RWPE2 (cell line): ENCODE measurements around the gene CSNK1G1.

Source experiments
- ATAC-seq: fragments of 200-7000 bp; cut with Tn5 transposase; 3 replicates; pipeline ENCODE4 v1.9.1; 2021; ENCODE audit warnings: low read depth
- DNase-seq: peaks from one replicate; pipeline ENCODE4 v3.0.0-alpha.2; 2020; ENCODE audit warnings: low spot score
- H3K27ac ChIP-seq: fragments of 450-650 bp; 2 replicates; pipeline ENCODE4 v1.5.1; 2017; ENCODE audit warnings: mild to moderate bottlenecking; ENCODE audit not compliant: poor library complexity, severe bottlenecking
- H3K27me3 ChIP-seq: fragments of 250-450 bp; sonication (Bioruptor Pico); 2 replicates; pipeline ENCODE4 v1.5.1; 2021; ENCODE audit warnings: mild to moderate bottlenecking, moderate library complexity; ENCODE audit not compliant: insufficient read depth, poor library complexity, severe bottlenecking
- H3K36me3 ChIP-seq: fragments of 250-450 bp; sonication (Bioruptor Pico); 2 replicates; pipeline ENCODE4 v1.5.1; 2020; ENCODE audit warnings: low read depth, mild to moderate bottlenecking, moderate library complexity
- H3K4me1 ChIP-seq: fragments of 250-450 bp; sonication (Bioruptor Pico); 2 replicates; pipeline ENCODE4 v1.5.1; 2021; ENCODE audit warnings: mild to moderate bottlenecking, moderate library complexity; ENCODE audit not compliant: insufficient read depth, poor library complexity, severe bottlenecking
- H3K4me3 ChIP-seq: fragments of 250-450 bp; sonication (Bioruptor Pico); 2 replicates; pipeline ENCODE4 v1.5.1; 2021; ENCODE audit warnings: mild to moderate bottlenecking, moderate library complexity; ENCODE audit not compliant: severe bottlenecking
- H3K9me3 ChIP-seq: fragments of 250-450 bp; sonication (Bioruptor Pico); 2 replicates; pipeline ENCODE4 v1.5.1; 2021; ENCODE audit warnings: mild to moderate bottlenecking, moderate library complexity; ENCODE audit not compliant: severe bottlenecking
- CTCF ChIP-seq: fragments of 450-650 bp; IDR thresholded peaks from one replicate; pipeline ENCODE4 v1.5.1; 2017; ENCODE audit warnings: mild to moderate bottlenecking, moderate library complexity; ENCODE audit not compliant: poor library complexity, severe bottlenecking

Gene CSNK1G1

GRCh38 chr15:64166102-64166890, 189.7 kb downstream of the CSNK1G1 start:
- ATAC-seq (no peak), DNase-seq (no peak)
- Histone ChIP-seq H3K4me3 (no peak overlapping the region), H3K27me3 (no peaks in the 10 kb centered on the region), H3K4me1 (peaks cover 2% of the 10 kb centered on the region), H3K36me3 (peaks cover 18% of the 10 kb centered on the region), H3K9me3 (no peaks in the 10 kb centered on the region), H3K27ac (no peak overlapping the region)
- TF ChIP-seq CTCF, result no peak

GRCh38 chr15:64164436-64164835, 191.5 kb downstream of the CSNK1G1 start:
- no peaks in the 10 kb centered on the region for H3K27me3 ChIP-seq
- peaks cover 29% of the 10 kb centered on the region for H3K36me3 ChIP-seq
- TF ChIP-seq CTCF, result no peak
- H3K27ac ChIP-seq, result no peak overlapping the region
- H3K4me1 ChIP-seq, result peaks cover 14% of the 10 kb centered on the region
- DNase-seq (no peak), ATAC-seq (no peak)
- no peak overlapping the region for H3K4me3 ChIP-seq
- no peaks in the 10 kb centered on the region for H3K9me3 ChIP-seq

- no peaks in the 10 kb centered on the region for H3K9me3 ChIP-seq
- H3K36me3 ChIP-seq, result peaks cover 35% of the 10 kb centered on the region
- peak overlapping the region; percentile 24 for H3K27ac ChIP-seq
- peaks cover 14% of the 10 kb centered on the region for H3K4me1 ChIP-seq
- H3K4me3 ChIP-seq, result peak overlapping the region; percentile 18
- DNase-seq, result no peak
- no peak for TF ChIP-seq CTCF
- no peak for ATAC-seq
- no peaks in the 10 kb centered on the region for H3K27me3 ChIP-seq
Observed at GRCh38 chr15:64163659-64164362, 192.2 kb downstream of the CSNK1G1 start.

GRCh38 chr15:64162869-64163658, 192.9 kb downstream of the CSNK1G1 start, which contains the start of gene PPIB:
Gene PPIB, minus strand, starts transcription at chr15:64163022. Its CDS starts 36 bp downstream, at chr15:64162986.
- H3K4me1 ChIP-seq, result peaks cover 14% of the 10 kb centered on the region
- peak; percentile 95 for ATAC-seq

More at GRCh38 chr15:64162869-64163658, 192.9 kb downstream of the CSNK1G1 start, which contains the start of gene PPIB:
- Histone ChIP-seq H3K4me3 (peak within 1 kb of the TSS; percentile 67), H3K27me3 (no peaks in the 10 kb centered on the region), H3K36me3 (peaks cover 42% of the 10 kb centered on the region), H3K27ac (peak within 1 kb of the TSS; percentile 68), H3K9me3 (no peaks in the 10 kb centered on the region)
- DNase-seq, result peak; percentile 100
- peak; percentile 96 for TF ChIP-seq CTCF
